Measurements from ENCODE around the gene TOMM5. TPM values are rescaled to one million over a fixed set of nuclear protein-coding genes. Genes with fewer than 3 reads are reported as not detected.

Gene TOMM5
- polyA plus RNA-seq, 1 experiment = 207 TPM

GRCh38 chr9:37571282-37571681 is 21.1 kb downstream of the TOMM5 start:
- DNase-seq (ENCODE audit: low read depth, low spot score) = no peak
- no peaks in the 10 kb centered on the region for H3K27me3 ChIP-seq (ENCODE audit: control insufficient read depth, insufficient read depth, low read length)
- ChIA-PET CTCF (no interaction called here), POLR2A (no interaction called here)
- H3K4me3 ChIP-seq (ENCODE audit: low read depth, low read length) = no peak overlapping the region
- no peaks in the 10 kb centered on the region for H3K9me3 ChIP-seq (ENCODE audit: control insufficient read depth, insufficient read depth, low read length)
- H3K27ac ChIP-seq (ENCODE audit: low read depth, low read length) = no peak overlapping the region
- TF ChIP-seq, protein P1, sequence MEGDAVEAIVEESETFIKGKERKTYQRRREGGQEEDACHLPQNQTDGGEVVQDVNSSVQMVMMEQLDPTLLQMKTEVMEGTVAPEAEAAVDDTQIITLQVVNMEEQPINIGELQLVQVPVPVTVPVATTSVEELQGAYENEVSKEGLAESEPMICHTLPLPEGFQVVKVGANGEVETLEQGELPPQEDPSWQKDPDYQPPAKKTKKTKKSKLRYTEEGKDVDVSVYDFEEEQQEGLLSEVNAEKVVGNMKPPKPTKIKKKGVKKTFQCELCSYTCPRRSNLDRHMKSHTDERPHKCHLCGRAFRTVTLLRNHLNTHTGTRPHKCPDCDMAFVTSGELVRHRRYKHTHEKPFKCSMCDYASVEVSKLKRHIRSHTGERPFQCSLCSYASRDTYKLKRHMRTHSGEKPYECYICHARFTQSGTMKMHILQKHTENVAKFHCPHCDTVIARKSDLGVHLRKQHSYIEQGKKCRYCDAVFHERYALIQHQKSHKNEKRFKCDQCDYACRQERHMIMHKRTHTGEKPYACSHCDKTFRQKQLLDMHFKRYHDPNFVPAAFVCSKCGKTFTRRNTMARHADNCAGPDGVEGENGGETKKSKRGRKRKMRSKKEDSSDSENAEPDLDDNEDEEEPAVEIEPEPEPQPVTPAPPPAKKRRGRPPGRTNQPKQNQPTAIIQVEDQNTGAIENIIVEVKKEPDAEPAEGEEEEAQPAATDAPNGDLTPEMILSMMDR (IDR thresholded peaks at IDR 0.05; ENCODE audit: low read depth, low read length) = no peak

- Histone ChIP-seq H3K4me3 (ENCODE audit: low read depth, low read length) (no peak overlapping the region), H3K27ac (ENCODE audit: low read depth, low read length) (no peak overlapping the region), H3K27me3 (ENCODE audit: control insufficient read depth, insufficient read depth, low read length) (no peaks in the 10 kb centered on the region), H3K9me3 (ENCODE audit: control insufficient read depth, insufficient read depth, low read length) (peaks cover 7% of the 10 kb centered on the region)
- TF ChIP-seq, protein P1 (IDR thresholded peaks at IDR 0.05; ENCODE audit: low read depth, low read length) = no peak
- POLR2A ChIA-PET = no interaction called here
- CTCF ChIA-PET = no interaction called here
- DNase-seq (ENCODE audit: low read depth, low spot score) = no peak
Measured at GRCh38 chr9:37566716-37567115, 25.7 kb downstream of the TOMM5 start.

GRCh38 chr9:37565661-37566618 is 26.5 kb downstream of the TOMM5 start:
- Histone ChIP-seq H3K27ac (ENCODE audit: low read depth, low read length) (no peak overlapping the region), H3K27me3 (ENCODE audit: control insufficient read depth, insufficient read depth, low read length) (no peaks in the 10 kb centered on the region), H3K9me3 (ENCODE audit: control insufficient read depth, insufficient read depth, low read length) (peaks cover 7% of the 10 kb centered on the region), H3K4me3 (ENCODE audit: low read depth, low read length) (no peak overlapping the region)
- TF ChIP-seq, protein P1 (IDR thresholded peaks at IDR 0.05; ENCODE audit: low read depth, low read length) = no peak
- ChIA-PET POLR2A (no interaction called here), CTCF (interaction anchor here (1.1 kb wide), 1 partner anchor 84 kb away, joined by 4 read pairs; no protein-coding TSS in a partner anchor)
- no peak for DNase-seq (ENCODE audit: low read depth, low spot score)

GRCh38 chr9:37564916-37565315 is 27.5 kb downstream of the TOMM5 start:
- ChIA-PET CTCF (no interaction called here), POLR2A (no interaction called here)
- H3K4me3 ChIP-seq (ENCODE audit: low read depth, low read length) = no peak overlapping the region
- TF ChIP-seq, protein P1 (IDR thresholded peaks at IDR 0.05; ENCODE audit: low read depth, low read length) = no peak
- no peaks in the 10 kb centered on the region for H3K27me3 ChIP-seq (ENCODE audit: control insufficient read depth, insufficient read depth, low read length)
- DNase-seq (ENCODE audit: low read depth, low spot score) = no peak
- H3K9me3 ChIP-seq (ENCODE audit: control insufficient read depth, insufficient read depth, low read length) = peaks cover 7% of the 10 kb centered on the region
- H3K27ac ChIP-seq (ENCODE audit: low read depth, low read length) = no peak overlapping the region

All from AG04450 (cell line).